ENCODE results near the gene ABL2.

GRCh38 chr1:179120736-179121135 lies 108.7 kb downstream of the ABL2 start:
- TF ChIP-seq CTCF (IDR thresholded peaks at IDR 0.05 in 4 of 5, conservative IDR thresholded peaks at IDR 0.05 in 1 of 5) (no peak), POLR2A (IDR thresholded peaks at IDR 0.05) (no peak)
